ENCODE measurements around the gene MIDN.
A peak's percentile ranks its signal among the peaks of the same experiment; 100 is the strongest.

MIDN gene

DNA sequence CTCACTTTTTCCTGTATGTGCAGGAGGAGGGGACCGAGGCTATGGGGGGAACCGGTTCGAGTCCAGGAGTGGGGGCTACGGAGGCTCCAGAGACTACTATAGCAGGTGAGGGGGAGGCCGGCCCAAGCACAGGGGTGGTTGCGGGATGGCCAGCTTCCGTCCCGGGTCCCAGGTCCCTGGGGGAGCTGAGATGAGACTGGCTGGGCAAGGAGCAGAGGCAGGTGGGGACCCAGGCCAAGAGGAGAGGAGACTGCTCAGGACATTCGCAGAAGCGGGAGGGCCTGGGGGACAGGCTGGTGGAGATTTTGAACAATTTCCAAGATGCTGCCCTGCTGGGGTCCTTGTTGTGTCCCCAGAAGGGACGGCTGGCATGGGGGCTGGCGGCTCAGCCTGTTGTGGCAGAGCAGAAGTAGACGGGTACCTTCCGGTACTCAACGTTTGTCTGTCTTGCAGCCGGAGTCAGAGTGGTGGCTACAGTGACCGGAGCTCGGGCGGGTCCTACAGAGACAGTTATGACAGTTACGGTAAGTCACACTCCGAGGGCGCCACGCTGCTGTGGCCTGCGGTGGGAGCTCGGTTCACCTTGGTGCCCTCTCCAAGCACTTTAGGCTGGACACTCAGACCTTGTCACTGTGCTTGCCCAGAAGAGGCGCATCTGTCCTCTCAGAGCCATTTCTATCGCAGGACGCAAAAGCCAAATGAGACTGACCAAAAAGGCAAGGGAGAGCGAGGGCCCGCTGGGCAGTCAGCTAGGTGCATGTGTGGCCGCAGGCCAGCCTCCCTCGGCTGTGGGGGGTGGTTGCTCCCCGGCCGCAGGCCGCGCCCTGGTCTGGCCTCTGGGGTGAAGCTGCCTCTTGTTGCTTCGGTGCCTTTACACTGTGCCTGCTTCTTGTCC is 23.4 kb downstream of the MIDN start:
- peaks cover 54 to 86% (median 68%) of the 10 kb centered on the region in 11 experiments for H4K20me1 ChIP-seq
- peak overlapping the region; percentile 98 to 100 (median 99) for H3K9ac ChIP-seq
- peaks cover 69 to 83% (median 81%) of the 10 kb centered on the region in 10 experiments for H3K4me1 ChIP-seq
- H3K4me2 ChIP-seq: peak overlapping the region; percentile 93 to 100 (median 99)
- peak overlapping the region; percentile 70 to 89 (median 76); a peak in 19 of 20 replicates for H3K4me3 ChIP-seq
- peaks cover 46 to 53% (median 49%) of the 10 kb centered on the region in 11 experiments for H3K36me3 ChIP-seq
- peak overlapping the region in 10 of 11 experiments; percentile 98 to 100 (median 99); a peak in 19 of 22 replicates for H3K27ac ChIP-seq
- no peaks in the 10 kb centered on the region for H3K9me3 ChIP-seq (replicated peaks in 1 of 11)
- TF ChIP-seq Cebpa-rat (IDR thresholded peaks at IDR 0.05): no peak
- H3K27me3 ChIP-seq: no peaks in the 10 kb centered on the region; a peak in 3 of 22 replicates

DNA sequence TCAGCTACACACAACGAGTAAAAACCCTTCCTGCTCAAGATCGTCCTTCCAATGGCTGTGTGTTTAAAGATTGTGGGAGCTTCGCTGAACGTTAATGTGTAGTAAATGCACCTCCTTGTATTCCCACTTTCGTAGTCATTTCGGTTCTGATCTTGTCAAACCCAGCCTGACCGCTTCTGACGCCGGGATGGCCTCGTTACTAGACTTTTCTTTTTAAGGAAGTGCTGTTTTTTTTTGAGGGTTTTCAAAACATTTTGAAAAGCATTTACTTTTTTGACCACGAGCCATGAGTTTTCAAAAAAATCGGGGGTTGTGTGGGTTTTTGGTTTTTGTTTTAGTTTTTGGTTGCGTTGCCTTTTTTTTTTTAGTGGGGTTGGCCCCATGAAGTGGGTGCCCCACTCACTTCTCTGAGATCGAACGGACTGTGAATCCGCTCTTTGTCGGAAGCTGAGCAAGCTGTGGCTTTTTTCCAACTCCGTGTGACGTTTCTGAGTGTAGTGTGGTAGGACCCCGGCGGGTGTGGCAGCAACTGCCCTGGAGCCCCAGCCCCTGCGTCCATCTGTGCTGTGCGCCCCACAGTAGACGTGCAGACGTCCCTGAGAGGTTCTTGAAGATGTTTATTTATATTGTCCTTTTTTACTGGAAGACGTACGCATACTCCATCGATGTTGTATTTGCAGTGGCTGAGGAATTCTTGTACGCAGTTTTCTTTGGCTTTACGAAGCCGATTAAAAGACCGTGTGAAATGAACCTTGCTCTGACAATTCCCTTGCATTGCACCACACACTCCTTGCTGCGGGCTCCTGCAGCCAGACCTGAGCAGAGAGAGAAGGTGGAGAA is 24.3 kb downstream of the MIDN start:
- Histone ChIP-seq H3K4me3 (peak overlapping the region in 4 of 10 experiments; percentile 73 to 82 (median 78); a peak in 5 of 20 replicates), H4K20me1 (peaks cover 55 to 86% (median 69%) of the 10 kb centered on the region in 11 experiments), H3K4me2 (peak overlapping the region; percentile 93 to 100 (median 99)), H3K27me3 (no peaks in the 10 kb centered on the region; a peak in 3 of 22 replicates), H3K36me3 (peaks cover 47 to 61% (median 55%) of the 10 kb centered on the region in 11 experiments), H3K4me1 (peaks cover 69 to 83% (median 81%) of the 10 kb centered on the region in 10 experiments), H3K9me3 (replicated peaks in 1 of 11) (no peaks in the 10 kb centered on the region), H3K27ac (peak overlapping the region in 10 of 11 experiments; percentile 20 to 100 (median 99); a peak in 15 of 22 replicates), H3K9ac (peak overlapping the region; percentile 98 to 100 (median 99); a peak in 20 of 22 replicates)
- no peak for TF ChIP-seq Cebpa-rat (IDR thresholded peaks at IDR 0.05)

DNA sequence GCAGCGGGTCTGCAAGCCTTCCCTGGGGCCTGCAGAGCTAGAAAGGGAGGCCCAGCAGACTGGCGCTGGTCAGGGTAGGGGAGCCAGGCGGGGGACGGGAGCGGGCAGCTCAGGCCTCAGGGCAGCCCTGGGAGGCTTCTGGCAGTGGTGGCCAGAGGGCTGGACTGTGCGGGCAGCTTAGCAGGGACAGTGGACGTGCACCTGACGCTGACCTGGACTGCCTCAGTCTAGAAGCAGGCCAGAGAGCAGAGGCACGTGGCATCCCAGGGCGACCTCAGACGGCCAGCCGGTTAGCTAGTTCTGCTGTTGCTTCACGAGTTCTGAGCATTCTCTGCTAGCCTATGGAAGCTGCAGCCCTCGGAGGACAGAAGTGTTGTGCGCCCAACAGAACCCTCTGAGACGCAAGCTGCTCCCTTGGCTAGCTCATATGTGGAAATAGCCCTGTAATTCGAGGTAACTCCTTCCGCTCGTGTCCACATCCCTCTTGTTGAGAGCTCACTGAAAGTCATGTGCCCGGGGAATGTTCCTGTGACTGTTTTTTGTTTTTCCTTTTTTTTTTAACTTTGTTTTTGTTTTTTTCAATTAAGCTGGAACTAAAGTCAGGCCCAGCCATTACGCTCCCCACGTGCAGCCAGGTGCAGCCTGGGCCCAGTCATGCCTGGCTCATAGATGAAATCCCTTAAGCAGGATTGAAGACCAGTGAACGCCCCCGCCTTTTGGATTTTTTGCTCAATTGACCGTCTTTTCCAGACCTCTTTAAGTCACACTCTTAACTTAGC is 25.1 kb downstream of the MIDN start:
- no peaks in the 10 kb centered on the region; a peak in 1 of 22 replicates for H3K27me3 ChIP-seq
- peak overlapping the region in 3 of 10 experiments; percentile 70 to 76 (median 72); a peak in 4 of 20 replicates for H3K4me3 ChIP-seq
- no peaks in the 10 kb centered on the region for H3K9me3 ChIP-seq (replicated peaks in 1 of 11)
- peak overlapping the region; percentile 93 to 100 (median 99) for H3K4me2 ChIP-seq
- H4K20me1 ChIP-seq: peaks cover 55 to 86% (median 69%) of the 10 kb centered on the region in 11 experiments
- peaks cover 61 to 81% (median 74%) of the 10 kb centered on the region in 10 experiments for H3K4me1 ChIP-seq
- TF ChIP-seq Cebpa-rat (IDR thresholded peaks at IDR 0.05): no peak
- peak overlapping the region in 9 of 11 experiments; percentile 96 to 99 (median 99); a peak in 13 of 22 replicates for H3K27ac ChIP-seq
- H3K9ac ChIP-seq: peak overlapping the region; percentile 92 to 100 (median 99); a peak in 19 of 22 replicates
- H3K36me3 ChIP-seq: peaks cover 49 to 69% (median 57%) of the 10 kb centered on the region in 11 experiments

DNA sequence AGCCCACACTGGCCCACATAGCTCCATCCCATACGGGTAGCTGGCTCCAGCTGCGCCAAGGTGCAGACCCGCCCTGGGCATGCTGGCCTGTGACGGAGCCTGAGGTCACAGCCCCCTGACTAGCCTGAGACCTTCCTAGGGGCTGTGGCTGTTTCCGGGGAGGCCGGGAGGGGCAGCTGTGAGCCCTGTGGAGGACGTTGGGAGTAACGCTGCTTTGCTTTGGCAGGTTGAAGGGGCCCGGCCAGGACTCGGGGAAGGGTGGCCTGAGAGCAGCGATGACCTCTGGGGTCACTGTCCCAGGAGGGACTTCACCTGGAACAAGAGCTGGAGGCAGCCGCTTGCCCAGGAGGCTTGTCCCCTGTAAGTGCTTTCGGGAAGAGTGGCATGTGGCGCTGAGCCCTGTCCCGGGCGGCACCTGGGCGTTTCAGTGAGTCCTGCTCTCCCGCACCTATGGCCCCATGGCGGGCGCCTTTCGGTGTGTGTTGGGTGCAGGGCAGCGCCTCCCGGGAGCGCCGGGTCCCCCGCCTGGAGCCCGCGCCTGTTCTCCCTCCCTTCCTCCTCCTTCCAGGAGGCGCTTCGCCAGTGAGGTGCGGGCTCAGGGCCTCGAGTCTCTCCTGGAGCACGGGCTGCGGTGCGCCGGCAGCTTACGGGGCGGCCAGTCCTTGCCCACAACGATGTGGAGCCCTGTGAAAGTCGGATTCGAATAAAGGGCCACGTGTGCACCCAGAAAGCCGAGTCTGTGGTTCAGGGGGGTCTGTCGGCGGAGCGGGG is 25.9 kb downstream of the MIDN start:
- H3K9me3 ChIP-seq (replicated peaks in 1 of 11): no peaks in the 10 kb centered on the region
- peaks cover 55 to 92% (median 76%) of the 10 kb centered on the region in 11 experiments for H4K20me1 ChIP-seq
- no peaks in the 10 kb centered on the region; a peak in 1 of 22 replicates for H3K27me3 ChIP-seq
- peaks cover 56 to 77% (median 65%) of the 10 kb centered on the region in 11 experiments for H3K36me3 ChIP-seq
- H3K9ac ChIP-seq: peak overlapping the region; percentile 89 to 100 (median 99)
- no peak for TF ChIP-seq Cebpa-rat (IDR thresholded peaks at IDR 0.05)
- H3K4me1 ChIP-seq: peaks cover 56 to 77% (median 70%) of the 10 kb centered on the region in 10 experiments
- peak overlapping the region; percentile 58 to 79 (median 73) for H3K4me3 ChIP-seq
- peak overlapping the region; percentile 92 to 99 (median 97) for H3K27ac ChIP-seq
- peak overlapping the region; percentile 93 to 100 (median 99) for H3K4me2 ChIP-seq

DNA sequence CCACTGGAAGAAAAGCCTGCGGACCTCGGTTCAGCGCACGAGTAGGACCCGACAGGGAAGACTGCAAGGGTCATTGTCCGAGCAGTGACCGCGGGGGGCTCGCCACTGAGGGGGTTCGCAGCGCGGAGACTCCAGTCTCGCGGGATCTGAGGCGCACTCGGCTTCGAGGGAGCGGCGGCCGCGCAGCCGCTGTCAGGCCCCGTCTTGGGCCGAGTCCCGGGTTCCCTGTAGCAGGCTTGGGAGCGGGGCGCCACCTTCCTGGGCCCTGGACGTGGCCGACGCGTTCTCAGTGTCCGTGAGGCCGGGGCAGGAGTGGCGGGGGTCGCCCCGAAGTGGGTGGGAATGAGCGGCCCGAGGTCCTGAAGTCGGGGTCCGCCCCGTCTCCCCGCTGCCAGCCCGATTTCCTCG is 26.5 kb downstream of the MIDN start:
- Histone ChIP-seq H3K9me3 (replicated peaks in 1 of 11) (no peaks in the 10 kb centered on the region), H3K4me3 (peak overlapping the region; percentile 58 to 79 (median 73)), H3K4me1 (peaks cover 55 to 77% (median 69%) of the 10 kb centered on the region in 10 experiments), H3K9ac (peak overlapping the region; percentile 89 to 100 (median 99)), H4K20me1 (peaks cover 52 to 93% (median 79%) of the 10 kb centered on the region in 11 experiments), H3K27ac (peak overlapping the region; percentile 92 to 99 (median 97)), H3K4me2 (peak overlapping the region; percentile 93 to 100 (median 99)), H3K36me3 (peaks cover 58 to 83% (median 68%) of the 10 kb centered on the region in 11 experiments), H3K27me3 (no peaks in the 10 kb centered on the region; a peak in 1 of 22 replicates)
- TF ChIP-seq Cebpa-rat (IDR thresholded peaks at IDR 0.05): no peak

DNA sequence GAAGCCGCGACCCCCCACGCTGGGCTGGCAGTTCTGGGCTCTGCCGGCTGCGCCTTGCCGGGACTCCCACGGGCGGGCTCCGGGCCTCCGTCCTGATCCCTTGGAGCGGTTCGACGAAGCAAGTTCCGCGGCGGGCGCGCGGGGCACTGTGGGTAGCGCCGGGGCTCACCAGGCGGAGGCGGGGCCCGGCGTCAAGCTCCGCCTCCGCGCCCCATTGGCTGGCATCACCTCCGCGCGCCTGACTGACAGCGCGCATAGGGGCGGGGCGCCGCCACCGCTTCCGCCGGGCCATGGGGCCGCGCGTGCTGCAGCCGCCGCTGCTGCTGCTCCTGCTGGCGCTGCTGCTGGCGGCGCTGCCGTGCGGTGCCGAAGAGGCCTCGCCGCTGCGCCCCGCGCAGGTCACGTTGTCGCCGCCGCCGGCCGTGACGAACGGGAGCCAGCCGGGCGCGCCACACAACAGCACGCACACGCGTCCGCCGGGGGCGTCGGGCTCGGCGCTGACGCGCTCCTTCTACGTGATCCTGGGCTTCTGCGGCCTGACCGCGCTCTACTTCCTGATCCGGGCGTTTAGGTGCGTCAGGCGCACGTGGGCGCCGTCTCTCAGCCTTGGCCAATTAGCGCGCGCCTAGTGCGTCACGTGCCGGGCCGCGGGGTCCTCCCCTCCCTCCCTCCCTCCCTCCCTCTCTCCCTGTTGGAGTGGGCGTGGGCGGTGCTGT is 27.0 kb downstream of the MIDN start, which contains the start of gene FAM174C:
Gene FAM174C (plus strand): TSS at position 271 of the 716 bp plus-strand sequence. CDS start 20 bp downstream, at position 291.
- Histone ChIP-seq H3K9ac (peak within 1 kb of the TSS; percentile 89 to 100 (median 99)), H3K27me3 (no peaks in the 10 kb centered on the region; a peak in 1 of 22 replicates), H3K4me2 (peak within 1 kb of the TSS; percentile 93 to 100 (median 99)), H3K27ac (peak within 1 kb of the TSS; percentile 92 to 99 (median 97)), H3K36me3 (peaks cover 56 to 84% (median 68%) of the 10 kb centered on the region in 11 experiments), H3K4me3 (peak within 1 kb of the TSS; percentile 58 to 79 (median 73)), H3K9me3 (replicated peaks in 1 of 11) (no peaks in the 10 kb centered on the region), H4K20me1 (peaks cover 52 to 93% (median 79%) of the 10 kb centered on the region in 11 experiments), H3K4me1 (peaks cover 49 to 76% (median 64%) of the 10 kb centered on the region in 10 experiments)
- no peak for TF ChIP-seq Cebpa-rat (IDR thresholded peaks at IDR 0.05)

All from BLaER1 treated with 17β-estradiol and CSF1 and Interleukin-3, amounts not matched to agents 10 nM and 100 nM (cell line).